NCI-H2081 (cell line): ENCODE results near the gene ADNP.

Experiments
- DNase-seq, 2 experiments: peaks; one replicate each; lab custom pipeline; 2025; lab: John Stamatoyannopoulos, UW

ADNP gene

GRCh38 chr20:50848846-50849673 lies 82.2 kb downstream of the ADNP start:
- peak in 1 of 2 experiments; percentile 9 for DNase-seq

GRCh38 chr20:50848341-50848808 lies 82.9 kb downstream of the ADNP start:
- DNase-seq = no peak

GRCh38 chr20:50845566-50846215 lies 85.5 kb downstream of the ADNP start:
- DNase-seq = peak in 1 of 2 experiments; percentile 5

GRCh38 chr20:50844430-50845100 lies 86.7 kb downstream of the ADNP start:
- no peak for DNase-seq

GRCh38 chr20:50843331-50844276 lies 87.6 kb downstream of the ADNP start:
- no peak for DNase-seq

GRCh38 chr20:50842821-50843220 lies 88.4 kb downstream of the ADNP start:
- no peak for DNase-seq
